ENCODE results near the gene PCNA.

DNA sequence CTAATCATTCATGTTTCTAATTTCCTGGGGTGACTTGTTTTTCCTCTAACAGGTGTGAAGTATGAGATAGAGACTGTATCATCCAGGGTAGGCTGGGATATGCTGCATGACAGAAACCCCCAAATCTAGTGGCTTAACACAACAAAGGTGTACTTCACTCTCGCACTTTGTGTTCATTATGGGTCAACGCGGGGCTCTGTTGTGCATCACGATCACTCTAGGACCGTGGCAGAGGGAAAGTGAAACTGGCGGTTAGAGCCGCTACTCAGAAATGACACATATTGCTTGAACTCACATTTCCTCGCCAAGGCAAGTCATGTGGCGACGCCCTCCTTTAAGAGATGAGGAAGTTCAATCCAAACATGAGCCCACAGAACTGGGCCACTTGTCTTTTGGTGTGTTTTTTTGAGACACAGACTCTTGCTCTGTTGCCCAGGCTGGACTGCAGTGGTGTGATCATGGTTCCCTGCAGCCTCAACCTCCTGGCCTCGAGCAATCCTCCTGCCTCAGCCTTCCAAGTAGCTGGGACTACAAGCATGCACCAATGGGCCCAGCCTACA, 41.3 kb downstream of the PCNA start:
- no peak for TF ChIP-seq EP300 (IDR thresholded peaks at IDR 0.05)
- TF ChIP-seq POLR2A (IDR thresholded peaks at IDR 0.05) = no peak

All from stomach (tissue), 4 donors.